BE2C (cell line): ENCODE measurements around the gene SLC26A1.
"Not testable (repeated sequence)": the region's sequence is repeated elsewhere in the genome, so short reads cannot be mapped to it uniquely, and the experiment has no call there.

ENCODE experiments used
- DNase-seq: peaks from one replicate; pipeline ENCODE4 v3.0.0-alpha.2; 2020
- H3K27me3 ChIP-seq: fragments of 250-450 bp; sonication (Bioruptor Pico); 2 replicates; pipeline ENCODE4 v1.5.1; 2020; ENCODE audit warnings: mild to moderate bottlenecking
- H3K36me3 ChIP-seq: fragments of 250-450 bp; sonication (Bioruptor Pico); 2 replicates; pipeline ENCODE4 v1.5.1; 2020; ENCODE audit warnings: mild to moderate bottlenecking
- H3K4me1 ChIP-seq: fragments of 250-450 bp; sonication (Bioruptor Pico); 2 replicates; pipeline ENCODE4 v1.5.1; 2020
- H3K4me3 ChIP-seq: 2 replicates; pipeline ENCODE4 v1.5.1; 2011; ENCODE audit warnings: low read depth, low read length
- H3K9me3 ChIP-seq: fragments of 250-450 bp; sonication (Bioruptor Pico); 2 replicates; pipeline ENCODE4 v1.5.1; 2020
- CTCF ChIP-seq: IDR thresholded peaks from 2 replicates; pipeline ENCODE4 v1.5.1; 2012; ENCODE audit warnings: mild to moderate bottlenecking, low read depth, low read length

Gene SLC26A1

DNA sequence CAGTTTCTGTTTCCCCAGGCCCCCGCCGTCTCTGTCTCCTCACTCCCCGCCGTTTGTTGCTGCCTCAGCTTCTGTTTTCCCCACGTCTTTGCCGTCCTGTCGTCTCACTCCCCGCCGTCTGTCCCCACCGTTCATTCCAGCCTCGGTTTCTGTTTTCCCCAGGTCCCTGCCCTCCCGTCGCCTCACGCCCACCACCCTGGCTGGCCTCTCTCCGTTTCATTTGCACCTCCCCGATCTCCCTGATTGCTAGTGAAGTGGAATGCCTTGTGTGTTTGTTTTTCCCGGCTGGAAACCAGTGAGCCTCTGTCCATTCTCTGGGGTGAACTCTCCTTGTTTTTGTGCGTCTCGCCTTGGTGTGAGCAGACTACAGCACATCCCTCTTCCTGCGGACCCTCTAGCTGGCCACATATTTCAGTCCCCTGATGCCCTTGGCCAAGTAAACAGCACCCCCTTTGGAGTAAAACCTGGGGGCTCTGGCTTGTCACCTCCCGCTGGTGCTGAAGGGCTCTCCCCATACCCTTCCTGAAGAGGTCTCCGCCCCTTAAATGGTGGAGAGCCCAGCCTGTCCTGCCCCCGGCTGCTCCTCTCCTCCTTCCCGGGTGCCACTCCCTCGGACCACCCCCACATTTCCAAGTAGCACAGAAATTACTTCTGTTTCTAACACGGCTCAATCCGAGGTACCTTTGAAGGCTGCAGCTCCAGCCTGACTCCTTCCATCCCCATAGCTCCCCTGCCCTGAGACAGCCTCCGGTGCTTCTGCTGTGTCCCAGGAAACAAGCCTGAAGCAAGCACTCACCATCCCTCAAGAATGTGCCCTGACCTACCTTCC is 47.7 kb downstream of the SLC26A1 start:
- Histone ChIP-seq H3K36me3 (no peaks in the 10 kb centered on the region), H3K4me1 (no peaks in the 10 kb centered on the region), H3K9me3 (no peaks in the 10 kb centered on the region), H3K27me3 (no peaks in the 10 kb centered on the region), H3K4me3 (no peak overlapping the region)
- no peak for DNase-seq
- TF ChIP-seq CTCF, result no peak

GRCh38 chr4:939508-939907 is 53.7 kb downstream of the SLC26A1 start:
- DNase-seq, H3K4me3 ChIP-seq, H3K4me1 ChIP-seq, H3K9me3 ChIP-seq, H3K36me3 ChIP-seq, H3K27me3 ChIP-seq: not testable (repeated sequence)
